Activated T-cell treated with anti-CD3 and anti-CD28 coated beads, Interleukin-2, amount 50 U/mL, for 1 hour (primary cell): ENCODE results near the gene TPRN.
A peak's percentile ranks its signal among the peaks of the same experiment; 100 is the strongest.

ENCODE experiments used
- DNase-seq: peaks from one replicate; pipeline ENCODE4 v3.0.0-alpha.2; 2020

The TPRN gene

GRCh38 chr9:137235424-137236237 is 35.1 kb upstream of the TPRN start:
- no peak for DNase-seq

DNA sequence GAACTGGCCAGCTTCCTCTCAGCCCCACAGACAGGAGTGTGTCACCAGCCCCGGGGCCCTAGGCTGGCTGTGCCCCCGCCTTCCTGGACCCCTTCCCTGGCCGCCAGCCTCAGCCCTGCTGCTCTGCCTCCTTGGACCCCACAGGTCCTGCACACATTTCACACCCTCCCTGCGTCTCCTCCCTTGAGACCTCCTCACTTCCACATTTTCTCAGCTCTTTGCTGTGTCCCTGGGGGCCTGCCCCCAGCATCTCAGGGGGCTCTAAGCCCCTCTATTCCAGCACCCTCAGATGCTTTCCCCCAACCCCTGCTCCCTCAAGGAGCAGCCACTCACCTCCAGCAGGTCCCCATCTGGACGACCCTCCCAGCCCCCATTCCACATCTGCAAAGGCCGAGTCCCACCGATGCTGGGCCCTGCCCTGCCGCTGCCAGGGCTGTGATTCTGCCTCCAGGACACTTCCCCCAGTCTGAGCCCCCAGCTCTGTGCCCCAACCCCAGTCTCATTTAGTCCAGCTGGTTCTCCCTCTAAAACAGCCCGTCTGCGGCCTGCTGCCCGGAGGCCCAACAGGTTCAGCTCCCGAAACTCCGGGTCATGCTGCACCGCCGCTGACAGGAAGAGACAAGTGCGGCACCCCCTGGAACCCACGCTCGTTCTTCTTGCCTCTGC is 34.4 kb upstream of the TPRN start:
- DNase-seq, result no peak

DNA sequence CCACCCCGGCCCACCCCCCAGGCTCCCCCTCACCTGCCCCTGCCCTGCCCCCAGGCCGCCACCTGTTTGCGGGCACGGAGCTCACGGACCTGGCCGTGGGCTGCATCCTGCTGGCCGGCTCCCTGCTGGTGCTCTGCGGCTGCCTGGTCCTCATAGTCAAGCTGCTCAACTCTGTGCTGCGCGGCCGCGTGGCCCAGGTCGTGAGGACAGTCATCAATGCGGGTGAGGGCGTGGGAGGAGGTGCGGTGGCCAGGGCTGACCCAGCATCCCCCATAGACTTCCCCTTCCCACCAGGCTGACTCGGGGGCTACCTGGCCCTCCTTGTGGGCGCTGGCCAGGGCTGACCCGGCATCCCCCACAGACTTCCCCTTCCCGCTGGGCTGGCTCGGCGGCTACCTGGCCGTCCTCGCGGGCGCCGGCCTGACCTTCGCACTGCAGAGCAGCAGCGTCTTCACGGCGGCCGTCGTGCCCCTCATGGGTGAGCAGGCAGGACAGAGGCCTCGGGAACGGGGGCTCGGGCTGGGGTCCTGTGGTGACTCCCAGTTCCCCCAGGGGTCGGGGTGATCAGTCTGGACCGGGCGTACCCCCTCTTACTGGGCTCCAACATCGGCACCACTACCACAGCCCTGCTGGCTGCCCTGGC is 33.6 kb upstream of the TPRN start:
- DNase-seq, result no peak

DNA sequence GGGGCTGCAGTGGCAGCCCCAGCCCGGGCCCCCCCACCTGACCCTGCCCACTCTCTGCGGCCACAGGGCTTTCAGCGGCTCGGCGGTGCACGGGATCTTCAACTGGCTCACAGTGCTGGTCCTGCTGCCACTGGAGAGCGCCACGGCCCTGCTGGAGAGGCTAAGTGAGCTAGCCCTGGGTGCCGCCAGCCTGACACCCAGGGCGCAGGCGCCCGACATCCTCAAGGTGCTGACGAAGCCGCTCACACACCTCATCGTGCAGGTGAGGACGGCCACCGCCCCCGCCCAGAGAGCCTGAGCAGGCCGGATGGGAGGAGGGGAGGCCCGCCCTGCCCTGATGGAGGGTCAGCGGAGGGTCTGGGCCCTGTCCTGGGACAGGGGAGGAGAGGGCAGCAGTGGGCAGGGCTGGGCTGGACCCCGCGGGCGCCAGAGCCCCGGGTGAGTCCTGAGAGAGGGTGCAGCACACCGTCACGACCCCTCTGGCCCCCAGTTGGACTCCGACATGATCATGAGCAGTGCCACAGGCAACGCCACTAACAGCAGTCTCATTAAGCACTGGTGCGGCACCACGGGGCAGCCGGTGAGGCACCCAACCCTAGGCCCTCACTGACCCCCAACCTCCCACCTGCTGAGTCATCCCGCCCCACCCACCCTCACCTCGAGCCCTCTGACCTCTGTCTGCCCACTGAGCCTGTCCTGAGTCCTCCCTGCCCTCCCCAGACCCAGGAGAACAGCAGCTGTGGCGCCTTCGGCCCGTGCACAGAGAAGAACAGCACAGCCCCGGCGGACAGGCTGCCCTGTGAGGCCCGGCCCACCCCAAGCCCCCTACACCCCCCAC is 32.8 kb upstream of the TPRN start:
- no peak for DNase-seq

DNA sequence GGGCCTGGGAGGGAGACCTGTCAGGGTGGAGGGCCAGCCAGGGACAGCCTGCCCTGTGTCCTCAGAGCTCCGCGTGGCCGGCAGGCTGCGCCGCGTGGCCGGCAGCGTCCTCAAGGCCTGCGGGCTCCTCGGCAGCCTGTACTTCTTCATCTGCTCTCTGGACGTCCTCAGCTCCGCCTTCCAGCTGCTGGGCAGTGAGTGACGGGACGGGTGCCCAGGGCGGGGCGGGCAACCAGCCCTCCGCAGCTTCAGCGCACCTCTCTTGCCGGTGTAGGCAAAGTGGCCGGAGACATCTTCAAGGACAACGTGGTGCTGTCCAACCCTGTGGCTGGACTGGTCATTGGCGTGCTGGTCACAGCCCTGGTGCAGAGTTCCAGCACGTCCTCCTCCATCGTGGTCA is 32.0 kb upstream of the TPRN start:
- no peak for DNase-seq

DNA sequence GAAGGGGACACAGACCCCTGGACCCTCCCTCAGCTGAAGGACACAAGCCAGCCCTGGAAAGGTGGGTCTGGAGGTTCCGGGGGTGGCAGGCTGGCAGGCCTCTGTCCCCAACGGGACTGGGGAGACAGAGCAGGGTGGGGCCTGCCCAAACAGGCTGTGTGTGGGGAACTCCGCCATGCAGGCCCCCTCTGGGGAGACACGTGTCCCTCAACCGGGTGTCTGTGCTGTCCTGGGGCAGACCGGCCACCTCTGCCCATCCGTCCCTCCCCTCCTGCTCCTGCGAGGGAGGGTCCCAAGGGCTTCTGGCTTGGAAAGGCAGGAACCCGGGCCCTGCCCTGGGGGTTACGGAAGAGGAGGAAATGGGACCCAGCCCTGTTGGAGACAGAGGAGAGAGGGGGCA is 31.6 kb upstream of the TPRN start:
- DNase-seq, result no peak

GRCh38 chr9:137231372-137232039 is 31.0 kb upstream of the TPRN start:
- no peak for DNase-seq

DNA sequence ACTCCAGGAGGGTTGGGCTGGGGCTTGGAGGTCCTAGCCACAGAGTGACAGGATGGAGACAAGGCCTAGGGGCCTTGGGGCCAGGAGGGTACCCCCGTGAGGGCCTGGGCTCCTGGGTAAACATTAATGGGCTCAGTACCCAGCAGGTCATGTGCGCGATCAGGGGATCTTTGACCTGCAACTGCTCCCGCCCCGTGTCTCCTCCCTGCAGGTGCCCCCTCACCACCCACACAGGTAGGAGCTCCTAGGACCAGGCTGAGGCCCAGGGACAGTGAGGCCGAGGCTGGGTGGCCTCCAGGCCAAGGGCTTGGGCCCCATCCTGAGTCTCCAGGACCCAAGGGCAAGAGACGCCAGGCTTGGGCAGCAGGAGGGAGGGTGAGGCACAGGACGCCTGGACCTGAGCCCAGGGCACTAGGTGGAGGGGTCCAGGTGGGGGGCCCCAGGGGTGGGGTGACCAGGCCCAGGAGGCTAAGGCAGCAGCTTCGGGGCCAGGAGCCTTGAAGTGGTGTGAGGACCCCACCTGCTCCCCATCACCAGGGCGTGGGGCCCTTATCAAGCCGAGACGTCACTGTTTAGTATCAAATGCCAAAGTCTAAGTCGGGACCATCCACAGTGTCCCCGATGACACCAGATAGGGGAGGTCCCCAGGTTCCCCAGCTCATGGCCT is 30.3 kb upstream of the TPRN start, which contains the start of gene SLC34A3:
SLC34A3 (plus strand) TSS at position 197 of the 667 bp plus-strand sequence. CDS start 802 bp downstream, outside the sequence.
- no peak for DNase-seq

- DNase-seq, result no peak
These were observed 29.6 kb upstream of the TPRN start for GRCh38 chr9:137229903-137230704.

DNA sequence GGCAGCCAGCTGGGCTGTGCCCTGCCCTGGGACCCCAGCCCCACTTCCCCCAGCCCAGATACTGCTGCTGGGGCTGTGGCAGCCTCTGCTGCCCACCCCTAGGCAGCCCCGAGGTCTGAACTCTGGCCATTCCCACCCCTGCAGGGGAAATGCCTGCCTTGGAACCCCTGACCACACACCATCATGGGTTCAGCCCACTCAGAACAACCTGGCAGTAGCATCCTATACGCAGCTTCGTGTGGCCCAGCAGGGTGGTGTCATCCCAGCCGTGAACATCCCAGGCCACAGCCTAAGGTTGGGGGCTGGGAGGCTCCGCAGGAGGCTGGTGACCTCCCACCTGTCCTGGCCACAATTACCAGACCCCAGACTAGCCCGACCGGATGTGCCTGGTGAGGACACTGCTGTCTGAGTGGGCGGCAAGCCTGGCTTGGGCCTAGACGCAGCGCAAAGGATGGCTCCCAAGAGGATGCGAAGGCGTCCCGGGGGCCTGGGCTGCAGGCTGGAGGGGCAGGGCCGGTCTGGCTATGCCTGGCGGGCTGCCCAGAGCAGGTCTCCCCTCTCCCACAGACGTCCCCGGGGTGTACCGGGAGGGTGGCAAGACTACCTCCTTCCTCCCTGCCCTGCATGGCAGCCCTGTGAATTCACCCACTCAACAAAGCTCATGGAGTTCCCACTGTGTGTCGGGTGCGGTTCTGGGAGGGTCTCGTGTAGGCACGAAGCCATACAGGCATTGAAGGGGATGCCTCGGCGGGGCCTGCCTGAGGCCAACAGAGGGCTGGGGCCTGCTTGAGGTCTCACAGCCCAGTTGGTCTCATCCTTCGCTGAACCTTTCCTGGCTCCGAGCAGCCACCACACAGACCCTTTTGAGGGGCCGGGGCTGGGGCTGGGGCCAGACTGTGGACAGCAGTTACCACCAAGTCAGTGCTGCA is 28.7 kb upstream of the TPRN start:
- no peak for DNase-seq

GRCh38 chr9:137228506-137228967 is 28.0 kb upstream of the TPRN start:
- no peak for DNase-seq

GRCh38 chr9:137227853-137228505 is 27.4 kb upstream of the TPRN start:
- no peak for DNase-seq

- DNase-seq, result peak; percentile 87
These were observed 26.7 kb upstream of the TPRN start, which contains the start of gene RNF224 for GRCh38 chr9:137227054-137227852. TSS of gene RNF224 (plus strand) at chr9:137227502. CDS start at chr9:137228336, 834 bp downstream.

DNA sequence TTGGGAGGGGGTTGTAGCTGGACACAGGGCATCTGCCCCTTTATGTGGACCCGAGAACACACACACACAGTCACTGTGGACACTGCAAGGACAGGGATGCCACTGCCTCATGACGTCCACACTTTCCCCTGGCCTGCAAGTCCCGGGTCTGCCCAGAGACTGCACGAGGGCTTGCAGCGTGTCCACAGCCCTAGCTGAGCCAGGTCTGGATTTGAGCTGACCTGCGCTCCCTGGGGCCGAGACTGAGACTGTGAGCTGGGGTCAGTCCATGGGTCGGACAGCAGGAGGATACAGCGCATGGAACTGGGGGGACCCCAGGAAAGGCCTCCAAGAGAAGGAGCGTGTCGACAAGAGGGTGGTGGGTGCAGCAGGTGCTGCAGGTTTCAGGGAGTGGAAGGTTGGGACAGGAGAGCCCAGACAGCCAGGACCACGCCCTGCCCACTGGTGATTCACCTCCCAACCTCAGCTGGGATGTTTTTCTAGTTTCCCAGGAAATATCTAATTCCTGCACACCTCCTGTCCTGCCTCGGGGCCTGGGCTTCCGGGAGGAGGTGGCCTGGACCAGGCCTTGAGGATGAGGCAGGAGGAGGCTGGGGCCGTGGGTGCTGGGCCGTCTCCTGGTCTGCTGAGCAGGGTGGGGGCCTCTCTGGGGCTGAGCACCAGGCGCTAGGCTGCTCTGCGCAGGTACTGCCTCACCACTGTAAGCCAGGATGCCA is 26.0 kb upstream of the TPRN start:
- no peak for DNase-seq

- no peak for DNase-seq
These were observed 25.3 kb upstream of the TPRN start for GRCh38 chr9:137225699-137226331.

DNA sequence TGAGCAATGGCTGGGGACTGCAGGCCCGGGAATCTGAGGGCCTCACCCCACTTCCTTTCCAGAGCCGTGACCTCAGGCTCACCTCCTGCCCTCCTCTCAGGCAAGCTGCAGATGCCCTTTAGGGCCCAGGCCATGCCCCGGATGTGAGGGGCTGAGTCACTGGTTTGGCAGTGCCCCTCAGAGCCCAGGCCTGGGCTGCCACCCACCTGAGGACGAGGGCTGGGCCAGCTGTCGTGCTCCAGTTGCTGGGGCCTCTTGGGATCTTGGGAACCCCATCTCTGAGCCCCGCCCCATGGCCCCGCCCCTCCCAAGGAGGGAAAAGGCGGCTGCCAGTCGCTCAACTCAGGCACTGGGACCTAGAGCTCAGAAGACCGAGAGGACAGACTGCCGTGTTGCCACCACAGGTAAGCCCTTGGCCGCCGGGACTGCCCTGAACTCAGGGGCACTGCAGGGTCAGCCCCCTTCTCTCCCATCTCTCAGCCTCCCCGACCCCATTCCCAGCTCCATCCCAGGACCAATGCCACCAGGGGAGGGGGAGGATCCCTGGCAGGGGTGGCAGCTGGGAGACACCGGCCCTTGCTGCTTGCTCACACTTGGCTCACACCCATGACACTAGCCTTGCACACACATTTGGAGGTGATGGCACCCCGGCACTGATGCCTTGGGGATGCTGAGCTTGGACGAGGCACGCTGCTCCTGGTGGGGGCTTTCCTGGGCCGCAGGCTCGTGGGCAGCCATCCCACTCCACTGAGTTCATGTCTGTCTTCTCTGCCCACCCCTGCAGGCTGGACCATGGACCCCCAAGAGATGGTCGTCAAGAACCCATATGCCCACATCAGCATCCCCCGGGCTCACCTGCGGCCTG is 24.5 kb upstream of the TPRN start, which contains the start of gene CYSRT1:
CYSRT1 (plus strand) TSS at position 345 of the 865 bp plus-strand sequence; CDS start at position 793, 448 bp downstream.
- no peak for DNase-seq
